Measurements from ENCODE around the gene LDB3. TPM values are rescaled to one million over a fixed set of nuclear protein-coding genes. Genes with fewer than 3 reads are reported as not detected.

LDB3 gene
- total and polyA plus RNA-seq, 9 of the 15 experiments (the other 6 are each of a cell fraction or from before 2014, with no cell fraction given) = 0.03 TPM; not detected in 8

DNA sequence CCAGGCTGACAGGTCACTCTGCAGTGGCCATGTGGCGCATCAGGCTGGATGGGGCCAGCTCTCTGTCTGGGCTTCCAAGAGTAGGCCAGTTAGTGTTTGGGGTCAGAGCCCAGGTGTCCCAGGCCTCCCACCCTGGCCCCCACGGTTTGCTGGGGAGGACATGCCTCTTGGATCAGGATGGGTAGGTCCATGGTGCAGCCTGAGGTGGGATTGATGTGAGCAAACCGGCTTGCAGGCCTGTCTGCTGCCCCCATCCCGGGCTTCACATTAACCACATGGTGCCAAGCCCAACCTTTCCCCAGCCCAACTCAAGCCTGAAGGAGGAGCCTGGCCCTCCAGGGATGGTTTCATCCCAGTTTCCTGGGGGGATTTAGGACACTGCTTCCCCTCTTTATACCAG is 39.2 kb downstream of the LDB3 start (continued):
- no peak for TF ChIP-seq PRPF4 (IDR thresholded peaks at IDR 0.05; ENCODE audit: insufficient read depth, low read depth, low read length, poor library complexity, severe bottlenecking)
- TF ChIP-seq KAT7 (CRISPR knock-in tag; IDR thresholded peaks at IDR 0.05; ENCODE audit: borderline replicate concordance) = no peak

DNA sequence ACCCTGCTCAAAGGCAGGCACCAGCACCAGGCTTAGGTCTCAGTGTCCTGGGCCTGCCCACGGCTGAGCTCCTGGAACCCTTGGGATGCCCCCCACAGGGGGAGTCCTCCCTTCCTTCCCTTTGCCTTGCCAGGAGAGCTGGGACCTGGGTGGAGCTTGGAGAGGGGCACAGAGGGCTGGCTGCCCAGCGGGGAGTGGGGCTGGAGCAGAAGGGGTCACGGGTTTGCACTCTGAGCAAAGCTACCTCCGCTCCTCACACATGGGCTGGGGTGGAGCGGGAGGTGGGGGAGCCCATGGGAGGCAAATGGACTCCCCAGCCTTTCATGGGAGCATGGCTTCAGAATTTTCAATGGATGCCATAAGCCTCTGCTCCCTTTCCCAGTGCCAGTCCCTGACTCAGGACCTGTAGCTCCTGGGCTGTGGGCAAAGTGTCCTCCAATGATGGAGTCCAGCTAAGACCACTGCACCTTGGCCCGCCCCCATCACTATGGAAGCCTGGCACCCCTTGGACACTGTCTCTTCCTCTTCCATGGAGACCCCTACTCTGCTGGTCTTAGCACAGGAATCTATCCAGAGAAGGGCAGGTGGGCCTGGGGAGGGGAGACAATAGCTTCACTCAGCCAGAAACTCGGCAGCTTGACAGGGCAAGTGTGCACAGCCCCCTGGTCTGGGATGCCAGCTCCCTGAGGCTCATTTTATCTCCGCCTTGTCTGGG is 39.9 kb downstream of the LDB3 start:
- BruUV-seq (replicated peaks) = no TSS peak
- Histone ChIP-seq H3K79me2 (ENCODE audit: control insufficient read depth, insufficient read depth, low read length) (no peaks in the 10 kb centered on the region), H3K27ac (ENCODE audit: extremely low read depth, low read depth, low read length) (no peak overlapping the region), H2AFZ (ENCODE audit: low read depth, low read length) (no peak overlapping the region), H3K4me2 (ENCODE audit: insufficient read depth, low read length) (no peak overlapping the region), H3K9me1 (ENCODE audit: control insufficient read depth, insufficient read depth, low read length) (no peaks in the 10 kb centered on the region), H3K36me3 (ENCODE audit: control insufficient read depth, insufficient read depth, low read length) (no peaks in the 10 kb centered on the region), H3K4me1 (replicated peaks in 1 of 2; ENCODE audit: control insufficient read depth in 2 of 2, insufficient read depth in 2 of 2, low read length in 2 of 2) (peaks cover 0 to 32% of the 10 kb centered on the region in 2 experiments; a peak in 4 of 5 replicates), H3K27me3 (ENCODE audit: control insufficient read depth in 2 of 2, insufficient read depth in 2 of 2, low read length in 2 of 2) (no peaks in the 10 kb centered on the region), H4K20me1 (replicated peaks; ENCODE audit: control insufficient read depth, insufficient read depth, low read length) (no peaks in the 10 kb centered on the region), H3K4me3 (no peak overlapping the region), H3K9ac (ENCODE audit: insufficient read depth in 1 of 2, low read depth in 2 of 2, low read length in 2 of 2) (0 out of 4 replicates have a peak overlapping the region, but pooled peaks of 1 of the 2 experiments have one; percentile 28), H3K9me3 (replicated peaks; ENCODE audit: control insufficient read depth, insufficient read depth, low read depth, low read length) (no peaks in the 10 kb centered on the region)
- intact Hi-C loops (cut with micrococcal nuclease) (no loop called here), in situ Hi-C loops (cut with MboI) (loop anchor here (5.0 kb wide), 1 partner anchor 194 kb away; no protein-coding TSS in a partner anchor)
- TF ChIP-seq ATF1 (CRISPR knock-in tag; IDR thresholded peaks at IDR 0.05) = no peak
- TF ChIP-seq ATF1 (tag; IDR thresholded peaks at IDR 0.05) = no peak
- TF ChIP-seq NFE2 (IDR thresholded peaks at IDR 0.05; ENCODE audit: low read depth) = no peak
- no peak for TF ChIP-seq FOXK1 (CRISPR knock-in tag; IDR thresholded peaks at IDR 0.05; ENCODE audit: borderline replicate concordance)
- no peak for TF ChIP-seq BCL6 (CRISPR knock-in tag; IDR thresholded peaks at IDR 0.05)
- TF ChIP-seq, protein P1, sequence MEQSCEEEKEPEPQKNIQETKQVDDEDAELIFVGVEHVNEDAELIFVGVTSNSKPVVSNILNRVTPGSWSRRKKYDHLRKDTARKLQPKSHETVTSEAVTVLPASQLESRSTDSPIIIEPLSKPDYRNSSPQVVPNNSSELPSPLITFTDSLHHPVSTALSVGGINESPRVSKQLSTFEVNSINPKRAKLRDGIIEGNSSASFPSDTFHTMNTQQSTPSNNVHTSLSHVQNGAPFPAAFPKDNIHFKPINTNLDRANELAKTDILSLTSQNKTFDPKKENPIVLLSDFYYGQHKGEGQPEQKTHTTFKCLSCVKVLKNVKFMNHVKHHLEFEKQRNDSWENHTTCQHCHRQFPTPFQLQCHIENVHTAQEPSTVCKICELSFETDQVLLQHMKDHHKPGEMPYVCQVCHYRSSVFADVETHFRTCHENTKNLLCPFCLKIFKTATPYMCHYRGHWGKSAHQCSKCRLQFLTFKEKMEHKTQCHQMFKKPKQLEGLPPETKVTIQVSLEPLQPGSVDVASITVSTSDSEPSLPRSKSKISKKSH (CRISPR knock-in tag; IDR thresholded peaks at IDR 0.05) = no peak
- TF ChIP-seq TAF1 (IDR thresholded peaks at IDR 0.05; ENCODE audit: control insufficient read depth, extremely low read depth, insufficient read depth, low read length, severe bottlenecking) = no peak
- TF ChIP-seq CBX5 (IDR thresholded peaks at IDR 0.05; ENCODE audit: borderline replicate concordance, low read depth) = no peak
- TF ChIP-seq, protein P2, sequence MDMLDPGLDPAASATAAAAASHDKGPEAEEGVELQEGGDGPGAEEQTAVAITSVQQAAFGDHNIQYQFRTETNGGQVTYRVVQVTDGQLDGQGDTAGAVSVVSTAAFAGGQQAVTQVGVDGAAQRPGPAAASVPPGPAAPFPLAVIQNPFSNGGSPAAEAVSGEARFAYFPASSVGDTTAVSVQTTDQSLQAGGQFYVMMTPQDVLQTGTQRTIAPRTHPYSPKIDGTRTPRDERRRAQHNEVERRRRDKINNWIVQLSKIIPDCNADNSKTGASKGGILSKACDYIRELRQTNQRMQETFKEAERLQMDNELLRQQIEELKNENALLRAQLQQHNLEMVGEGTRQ (CRISPR knock-in tag; IDR thresholded peaks at IDR 0.05) = no peak
- no peak for TF ChIP-seq SLC30A9 (CRISPR knock-in tag; IDR thresholded peaks at IDR 0.05)
- TF ChIP-seq NELFE (IDR thresholded peaks at IDR 0.05; ENCODE audit: insufficient read depth, insufficient read length) = no peak
- TF ChIP-seq BRD4 (IDR thresholded peaks at IDR 0.05) = no peak
- WGBS (ENCODE audit: insufficient coverage, low coverage, missing lambda C conversion rate) = 71% methylated on average over 5 of the region's 8 CpGs
- DNase-seq (ENCODE audit: extremely low read depth in 1 of 4, low spot score in 3 of 4) (no peak), ATAC-seq (no peak), FAIRE-seq (no peak)
- POLR2A ChIA-PET = interaction anchor here (0.7 kb wide), 1 partner anchor 233 kb away, joined by 3 read pairs; no protein-coding TSS in a partner anchor
- CTCF ChIA-PET (ENCODE audit: low intra/inter-chr PET ratio) = interaction anchor here (0.6 kb wide), 1 partner anchor 173 kb away, joined by 3 read pairs; no protein-coding TSS in a partner anchor
